HepG2 (cell line): ENCODE results near the gene SLC22A4. TPM values are rescaled to one million over a fixed set of nuclear protein-coding genes. Genes with fewer than 3 reads are reported as not detected.
A peak's percentile ranks its signal among the peaks of the same experiment; 100 is the strongest.

Experiments used
- ATAC-seq: fragments of 200-7000 bp; cut with Tn5 transposase; 3 replicates; pipeline ENCODE4 v1.9.1; 2020; ENCODE audit warnings: mild to moderate bottlenecking, moderate library complexity
- BruUV-seq: library from RNA; stranded (reverse); fragments of 400-500 nt; replicated peaks from 2 replicates; lab custom pipeline; 2021; lab: Mats Ljungman, UMichigan
- CTCF ChIA-PET: fragments of 300-600 bp; formaldehyde crosslinking; extraction: SDS; loops from one replicate; lab custom pipeline; 2021; ENCODE audit warnings: low total read pairs, inconsistent platforms, low intra/inter-chr PET ratio; lab: Yijun Ruan, JAX
- POLR2A ChIA-PET: fragments of 350-600 bp; sonication (Branson Sonifier 250); formaldehyde crosslinking; loops from one replicate; lab custom pipeline; 2020; ENCODE audit warnings: antibody characterized with exemption, inconsistent platforms; lab: Yijun Ruan, JAX
- DNase-seq: peaks from one replicate; pipeline ENCODE4 v3.0.0-alpha.2; 2015; ENCODE audit warnings: low spot score
- FAIRE-seq: peaks from 3 replicates; lab custom pipeline; 2011; peaks lifted over from hg19 to GRCh38; lab: Jason Lieb, UNC
- H2AFZ ChIP-seq: one replicate; pipeline ENCODE4 v1.6.1; 2011; ENCODE audit warnings: low read length, inconsistent platforms
- H3K27ac ChIP-seq: fragments of 300-600 bp; 3 replicates; pipeline ENCODE4 v1.8.0; 2011; ENCODE audit warnings: mixed run types, mild to moderate bottlenecking, mixed read lengths, low read length, inconsistent platforms; ENCODE audit not compliant: insufficient read depth; ENCODE audit errors: extremely low read length
- H3K27me3 ChIP-seq, 2 experiments: fragments of 200-600 bp in 1 of 2; 2 replicates in 1 of 2; 3 replicates in 1 of 2; pipeline versions ENCODE4 v1.6.0 to v1.8.0; 2011; ENCODE audit warnings: low read length in 2 of 2, mild to moderate bottlenecking in 2 of 2, moderate library complexity in 2 of 2, inconsistent platforms in 1 of 2; ENCODE audit not compliant: insufficient read depth in 2 of 2, control insufficient read depth in 1 of 2
- H3K36me3 ChIP-seq, 2 experiments: fragments of 200-600 bp in 1 of 2; replicated peaks in 1 of 2; 2 replicates in 1 of 2; 3 replicates in 1 of 2; pipeline versions ENCODE4 v1.5.1 to v1.8.0; 2011; ENCODE audit warnings: low read length in 2 of 2, inconsistent platforms in 1 of 2; ENCODE audit not compliant: insufficient read depth in 2 of 2, control insufficient read depth in 1 of 2
- H3K4me1 ChIP-seq: 2 replicates; pipeline ENCODE4 v1.5.1; 2012; ENCODE audit warnings: low read length, inconsistent platforms; ENCODE audit not compliant: insufficient read depth
- H3K4me2 ChIP-seq: 2 replicates; pipeline ENCODE4 v1.6.0; 2011; ENCODE audit warnings: low read depth, low read length, inconsistent platforms
- H3K4me3 ChIP-seq, 3 experiments: fragments of 200-600 bp in 1 of 3; sonication (generic), shearing (Covaris generic) in 1 of 3; replicated peaks in 1 of 3; 2 replicates each; pipeline ENCODE4 v1.5.1; 2011 to 2016; ENCODE audit warnings: low read length in 3 of 3, inconsistent platforms in 2 of 3, low read depth in 2 of 3, mild to moderate bottlenecking in 2 of 3, control low read depth in 1 of 3, mixed read lengths in 1 of 3; ENCODE audit not compliant: insufficient read depth in 1 of 3
- H3K79me2 ChIP-seq: one replicate; pipeline ENCODE4 v1.6.1; 2011; ENCODE audit warnings: low read length, inconsistent platforms; ENCODE audit not compliant: insufficient read depth
- H3K9ac ChIP-seq: 2 replicates; pipeline ENCODE4 v1.6.0; 2011; ENCODE audit warnings: mild to moderate bottlenecking, low read depth, low read length, inconsistent platforms; ENCODE audit not compliant: insufficient read depth
- H3K9me3 ChIP-seq: 2 replicates; pipeline ENCODE4 v1.5.1; 2012; ENCODE audit warnings: mild to moderate bottlenecking, low read length
- H4K20me1 ChIP-seq: 2 replicates; pipeline ENCODE4 v1.6.0; 2011; ENCODE audit warnings: inconsistent platforms, mild to moderate bottlenecking, low read length, moderate library complexity; ENCODE audit not compliant: insufficient read depth
- BCL6 ChIP-seq: IDR thresholded peaks from 2 replicates; pipeline ENCODE4 v1.6.1; 2016; ENCODE audit warnings: missing genetic modification reagents, missing compliant biosample characterization
- GABPB1 ChIP-seq: IDR thresholded peaks from 2 replicates; pipeline ENCODE4 v1.6.1; 2016; ENCODE audit warnings: mild to moderate bottlenecking, missing genetic modification reagents, moderate library complexity, missing compliant biosample characterization
- HCFC1 ChIP-seq: fragments of 150-350 bp; IDR thresholded peaks from 2 replicates; pipeline ENCODE4 v1.6.1; 2014; ENCODE audit warnings: low read depth, low read length
- MIER2 ChIP-seq: IDR thresholded peaks from 2 replicates; pipeline ENCODE4 v1.6.1; 2016; ENCODE audit warnings: missing biosample characterization, missing genetic modification reagents
- PHF20 ChIP-seq: sonication (generic); formaldehyde crosslinking; IDR thresholded peaks from 2 replicates; pipeline ENCODE4 v1.5.0; 2020; ENCODE audit warnings: mild to moderate bottlenecking, missing genetic modification reagents
- SP1 ChIP-seq, 2 experiments: fragments of 450-650 bp in 1 of 2; sonication (generic) in 1 of 2; formaldehyde crosslinking in 1 of 2; IDR thresholded peaks; 2 replicates each; pipeline versions ENCODE4 v1.4.0 to v1.6.1; 2016 to 2020; ENCODE audit warnings: missing genetic modification reagents in 1 of 2
- ZFP90 ChIP-seq: sonication (generic); formaldehyde crosslinking; IDR thresholded peaks from 2 replicates; pipeline ENCODE4 v1.8.0; 2022; ENCODE audit warnings: missing genetic modification reagents, mild to moderate bottlenecking, inconsistent platforms, borderline replicate concordance
- ZNF333 ChIP-seq: sonication (generic); formaldehyde crosslinking; IDR thresholded peaks from 2 replicates; pipeline ENCODE4 v1.4.0; 2020; ENCODE audit warnings: mild to moderate bottlenecking, missing genetic modification reagents, borderline replicate concordance
- ZNF687 ChIP-seq: sonication (generic); formaldehyde crosslinking; IDR thresholded peaks from 2 replicates; pipeline ENCODE4 v1.5.1; 2020; ENCODE audit warnings: mild to moderate bottlenecking, missing genetic modification reagents, moderate library complexity
- WGBS: methylation state at CpG from one replicate; pipeline ENCODE4 v1.1.6; 2017; ENCODE audit warnings: low lambda C conversion rate; 5-methylcytosine and 5-hydroxymethylcytosine counted together
- in situ Hi-C: cut with HindIII; loops from 2 replicates; pipeline ENCODE4 v1.10.0; 2017; ENCODE audit warnings: low pct_unique_long_range_greater_than_20kb; ENCODE audit not compliant: extremely low pct_ligation_motif_present
- intact Hi-C: fragments of 100-400 bp; cut with micrococcal nuclease; formaldehyde crosslinking; loops from one replicate; pipeline ENCODE4 v1.10.0; 2022; ENCODE audit not compliant: unreplicated experiment
- polyA plus RNA-seq, 8 experiments: library from polyadenylated mRNA; depleted of rRNA in 3 of 8; stranded (reverse) in 7 of 8; unstranded in 1 of 8; fragments of >200 nt; fragmentation: Illumina TruSeq in 4 of 8; extraction: Trizol in 4 of 8; gene quantifications; 2 replicates each; pipeline versions ENCODE4 v1.2.1 to v1.2.3, GENCODE V29; 2011 to 2016; ENCODE audit warnings: low read depth in 4 of 8, missing spikeins in 1 of 8, mixed read lengths in 1 of 8; ENCODE audit not compliant: insufficient read depth in 1 of 8
- total RNA-seq, 5 experiments: library from RNA; depleted of rRNA; stranded (reverse); fragments of >200 nt; fragmentation: Illumina TruSeq; extraction: Trizol; gene quantifications; 2 replicates each; pipeline ENCODE4 v1.2.3, GENCODE V29; 2016; ENCODE audit warnings: low read depth in 1 of 5

The SLC22A4 gene
- total and polyA plus RNA-seq, 2 of the 13 experiments (the other 11 are each of a cell fraction or from before 2014, with no cell fraction given) = 0.33 to 0.62 TPM

DNA sequence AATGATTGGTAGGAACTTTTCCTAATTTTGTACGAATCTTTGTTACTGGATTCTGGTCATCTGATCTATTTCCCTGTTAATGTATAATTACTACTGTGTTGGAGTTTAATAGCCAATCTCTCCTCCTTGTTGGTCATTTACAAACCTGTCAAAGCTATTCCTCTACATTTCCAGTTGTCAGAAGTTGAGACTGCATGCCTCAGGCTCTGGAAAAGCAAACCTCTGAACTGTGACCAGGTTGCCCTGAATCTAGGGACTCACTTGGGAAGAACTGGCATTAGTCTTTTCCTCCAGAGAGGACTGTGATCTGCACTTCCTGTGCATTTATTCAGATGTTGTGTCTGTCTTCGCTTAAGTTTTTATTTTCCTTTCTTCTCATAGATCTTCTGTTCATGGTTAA, 20.6 kb upstream of the SLC22A4 start:
- Histone ChIP-seq H3K27me3 (no peaks in the 10 kb centered on the region; a peak in 1 of 5 replicates), H3K9me3 (no peaks in the 10 kb centered on the region), H3K4me3 (no peak overlapping the region), H3K4me2 (no peak overlapping the region), H3K27ac (no peak overlapping the region), H3K79me2 (no peaks in the 10 kb centered on the region), H3K36me3 (no peaks in the 10 kb centered on the region), H3K9ac (no peak overlapping the region), H3K4me1 (peaks cover 52% of the 10 kb centered on the region), H4K20me1 (no peaks in the 10 kb centered on the region), H2AFZ (no peak overlapping the region)
- in situ Hi-C loops (no loop called here), intact Hi-C loops (loop anchor here (2.0 to 5.0 kb wide), 2 partner anchors 94 to 227 kb away; partner anchors contain the start of gene SLC22A5)
- CTCF ChIA-PET = no interaction called here
- no peak for DNase-seq
- no TSS peak for BruUV-seq
- 71% methylated on average over 2 of the region's 2 CpGs for WGBS
- no peak for ATAC-seq
- no peak for TF ChIP-seq BCL6 (CRISPR knock-in tag)
- no peak for TF ChIP-seq ZFP90 (CRISPR knock-in tag)
- TF ChIP-seq GABPB1 (CRISPR knock-in tag) = no peak
- no peak for TF ChIP-seq MIER2 (CRISPR knock-in tag)
- no peak for TF ChIP-seq HCFC1
- TF ChIP-seq SP1 (IDR thresholded peaks at IDR 0.05) = no peak
- TF ChIP-seq SP1 (CRISPR knock-in tag; IDR thresholded peaks at IDR 0.05) = no peak
- POLR2A ChIA-PET = no interaction called here
- FAIRE-seq = no peak

DNA sequence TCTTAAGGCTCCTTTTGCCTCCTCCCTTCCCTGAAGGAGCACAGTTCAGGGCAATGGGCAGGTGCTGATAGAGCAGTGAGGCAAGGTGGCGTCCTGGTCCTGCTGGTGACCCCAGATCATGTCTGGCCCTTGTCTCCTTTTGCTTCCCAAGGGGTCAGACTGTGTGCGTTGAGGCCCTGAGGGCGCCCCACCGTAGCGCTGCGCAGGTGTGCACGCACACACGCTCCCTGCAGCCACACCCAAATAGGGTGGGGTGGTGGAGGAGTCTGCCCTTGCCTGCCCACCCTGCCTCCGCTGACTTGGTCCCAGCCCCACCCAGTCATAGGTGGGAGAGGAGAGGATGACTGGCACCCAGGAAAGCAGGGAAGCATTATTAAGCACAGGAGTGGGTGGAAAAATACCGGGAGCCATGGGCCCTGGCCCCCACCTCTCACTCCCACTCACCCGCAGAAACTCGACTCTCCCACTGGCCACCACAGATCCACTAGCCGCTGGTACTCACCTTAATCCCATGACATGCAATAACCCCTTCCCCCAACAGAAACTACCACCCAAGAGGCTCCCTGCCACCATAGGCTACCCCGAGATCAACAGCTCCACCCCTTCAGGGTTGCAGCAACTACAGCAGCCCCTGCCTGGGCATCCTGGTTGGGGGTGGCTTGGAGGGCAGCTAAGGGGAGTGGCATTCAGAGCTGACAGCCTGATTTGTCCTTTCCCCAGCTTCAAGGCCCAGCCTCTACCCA, 20.0 kb upstream of the SLC22A4 start:
- in situ Hi-C loops = no loop called here
- Histone ChIP-seq H3K4me2 (no peak overlapping the region), H3K4me3 (no peak overlapping the region), H3K27ac (no peak overlapping the region), H3K36me3 (no peaks in the 10 kb centered on the region), H4K20me1 (no peaks in the 10 kb centered on the region)
- no peak for ATAC-seq
- intact Hi-C loops = loop anchor here (5.0 kb wide), 1 partner anchor 93 kb away; the partner anchor contains the start of gene SLC22A5
- TF ChIP-seq ZNF333 (CRISPR knock-in tag) (no peak), PHF20 (CRISPR knock-in tag) (no peak), ZNF687 (CRISPR knock-in tag) (0 out of 2 replicates have a peak, but pooled peaks have one; percentile 10)
- TF ChIP-seq, all 625 proteins: peak for 1
- Histone ChIP-seq H3K9ac (no peak overlapping the region), H3K9me3 (no peaks in the 10 kb centered on the region), H3K4me1 (peaks cover 52% of the 10 kb centered on the region), H3K79me2 (no peaks in the 10 kb centered on the region), H3K27me3 (no peaks in the 10 kb centered on the region; a peak in 1 of 5 replicates), H2AFZ (no peak overlapping the region)
- no TSS peak for BruUV-seq
- ChIA-PET POLR2A (no interaction called here), CTCF (no interaction called here)
- FAIRE-seq (no peak), DNase-seq (no peak)
- 64% methylated on average over 6 of the region's 14 CpGs for WGBS
